Colonic mucosa (tissue), 4 donors: ENCODE results near the gene NCOA1. TPM values are rescaled to one million over a fixed set of nuclear protein-coding genes. Genes with fewer than 3 reads are reported as not detected.

Experiments used
- DNase-seq: peaks from one replicate; pipeline ENCODE4 v3.0.0-alpha.2; 2020
- H3K27ac ChIP-seq: fragments of 200-600 bp; one replicate; pipeline ENCODE4 v1.8.0; 2021
- H3K27me3 ChIP-seq: fragments of 200-600 bp; one replicate; pipeline ENCODE4 v1.8.0; 2021
- H3K36me3 ChIP-seq: fragments of 200-600 bp; one replicate; pipeline ENCODE4 v1.8.0; 2021
- H3K4me1 ChIP-seq: fragments of 200-600 bp; one replicate; pipeline ENCODE4 v1.8.0; 2021; ENCODE audit warnings: mild to moderate bottlenecking
- H3K4me3 ChIP-seq: fragments of 200-600 bp; one replicate; pipeline ENCODE4 v1.8.0; 2021
- H3K9ac ChIP-seq, 2 donors: one replicate each; pipeline ENCODE4 v1.7.0; 2013; ENCODE audit warnings: control low read depth in 2 of 2, low read depth in 2 of 2, low read length in 2 of 2
- H3K9me3 ChIP-seq: fragments of 200-600 bp; one replicate; pipeline ENCODE4 v1.8.0; 2021
- intact Hi-C: fragments of 100-400 bp; cut with DNase I; formaldehyde crosslinking; loops from one replicate; pipeline ENCODE4 v1.14.1; 2022
- total RNA-seq, 2 donors: library from RNA; stranded (reverse); fragmentation: NEBNext Ultra II Directional in 1 of 2; extraction: Animal tissue kit (Norgen Biotek cat#: 25700) in 1 of 2; gene quantifications; one replicate each; pipeline ENCODE4 v1.2.1, GENCODE V29; 2021
- TF ChIP-seq, protein P1 (sequence below): fragments of 200-600 bp; IDR thresholded peaks from one replicate; pipeline ENCODE4 v1.8.0; 2022; ENCODE audit warnings: antibody characterized with exemption, mild to moderate bottlenecking
- donor health status: healthy.
- donor health status: DM: no; HTN: no; CAD: no.
- donor health status: DM: no; HTN: no; CAD: no.

NCOA1 gene
- total RNA-seq, 2 donors from 2014 or later, result 24.8 to 35.2 TPM

- Histone ChIP-seq H3K27me3 (no peaks in the 10 kb centered on the region), H3K9ac (no peak overlapping the region), H3K4me1 (no peaks in the 10 kb centered on the region), H3K36me3 (no peaks in the 10 kb centered on the region), H3K4me3 (no peak overlapping the region), H3K9me3 (no peaks in the 10 kb centered on the region), H3K27ac (no peak overlapping the region)
- TF ChIP-seq, protein P1, sequence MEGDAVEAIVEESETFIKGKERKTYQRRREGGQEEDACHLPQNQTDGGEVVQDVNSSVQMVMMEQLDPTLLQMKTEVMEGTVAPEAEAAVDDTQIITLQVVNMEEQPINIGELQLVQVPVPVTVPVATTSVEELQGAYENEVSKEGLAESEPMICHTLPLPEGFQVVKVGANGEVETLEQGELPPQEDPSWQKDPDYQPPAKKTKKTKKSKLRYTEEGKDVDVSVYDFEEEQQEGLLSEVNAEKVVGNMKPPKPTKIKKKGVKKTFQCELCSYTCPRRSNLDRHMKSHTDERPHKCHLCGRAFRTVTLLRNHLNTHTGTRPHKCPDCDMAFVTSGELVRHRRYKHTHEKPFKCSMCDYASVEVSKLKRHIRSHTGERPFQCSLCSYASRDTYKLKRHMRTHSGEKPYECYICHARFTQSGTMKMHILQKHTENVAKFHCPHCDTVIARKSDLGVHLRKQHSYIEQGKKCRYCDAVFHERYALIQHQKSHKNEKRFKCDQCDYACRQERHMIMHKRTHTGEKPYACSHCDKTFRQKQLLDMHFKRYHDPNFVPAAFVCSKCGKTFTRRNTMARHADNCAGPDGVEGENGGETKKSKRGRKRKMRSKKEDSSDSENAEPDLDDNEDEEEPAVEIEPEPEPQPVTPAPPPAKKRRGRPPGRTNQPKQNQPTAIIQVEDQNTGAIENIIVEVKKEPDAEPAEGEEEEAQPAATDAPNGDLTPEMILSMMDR, result no peak
- intact Hi-C loops, result no loop called here
- DNase-seq, result no peak
These were observed 249.1 kb downstream of the NCOA1 start for GRCh38 chr2:24740142-24740541.

DNA sequence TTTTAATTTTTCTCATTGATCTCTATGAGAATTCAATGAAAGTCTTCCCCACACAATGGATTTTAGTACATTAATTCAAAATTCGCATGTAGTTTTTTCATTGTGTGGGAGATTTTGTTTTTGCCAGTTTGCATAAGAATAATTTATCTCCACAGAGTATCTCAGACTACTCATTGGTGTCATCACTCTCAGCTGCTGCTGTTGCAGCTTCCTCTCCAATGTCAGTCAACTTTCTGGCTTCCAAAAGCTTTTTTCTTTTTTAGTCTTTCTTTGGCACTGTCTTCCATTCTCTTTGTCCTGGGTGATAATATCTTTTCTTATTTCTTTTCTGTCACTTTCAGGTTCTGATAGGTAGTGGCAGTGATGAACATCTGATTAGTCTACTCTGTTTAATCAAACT, 251.7 kb downstream of the NCOA1 start:
- Histone ChIP-seq H3K4me3 (no peak overlapping the region), H3K36me3 (no peaks in the 10 kb centered on the region), H3K4me1 (no peaks in the 10 kb centered on the region), H3K27ac (no peak overlapping the region), H3K27me3 (no peaks in the 10 kb centered on the region), H3K9me3 (no peaks in the 10 kb centered on the region), H3K9ac (no peak overlapping the region)
- intact Hi-C loops, result no loop called here
- no peak for DNase-seq
- TF ChIP-seq, protein P1, result no peak

DNA sequence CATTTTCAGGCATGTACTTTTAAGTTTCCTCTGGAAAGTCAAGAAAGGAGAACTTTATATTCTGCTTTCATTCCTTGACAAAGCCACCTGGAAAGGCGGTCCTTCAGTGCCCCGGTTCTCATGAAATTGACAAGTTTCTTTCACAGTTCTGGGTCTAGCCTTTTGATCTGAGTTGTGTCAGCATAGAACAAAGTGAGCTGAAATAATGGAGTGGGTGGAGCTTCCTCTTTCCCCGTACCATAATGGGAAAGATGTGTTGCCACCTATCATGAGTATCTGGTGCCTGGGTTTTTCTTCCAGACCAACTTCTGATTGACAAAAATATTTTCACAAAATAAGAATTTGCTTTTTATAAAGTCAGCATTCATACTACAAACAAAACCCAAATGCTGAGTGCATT, 252.9 kb downstream of the NCOA1 start:
- Histone ChIP-seq H3K9ac (no peak overlapping the region), H3K27me3 (no peaks in the 10 kb centered on the region), H3K4me1 (no peaks in the 10 kb centered on the region), H3K27ac (no peak overlapping the region), H3K4me3 (no peak overlapping the region), H3K9me3 (no peaks in the 10 kb centered on the region), H3K36me3 (no peaks in the 10 kb centered on the region)
- DNase-seq, result no peak
- TF ChIP-seq, protein P1, result no peak
- intact Hi-C loops, result no loop called here

DNA sequence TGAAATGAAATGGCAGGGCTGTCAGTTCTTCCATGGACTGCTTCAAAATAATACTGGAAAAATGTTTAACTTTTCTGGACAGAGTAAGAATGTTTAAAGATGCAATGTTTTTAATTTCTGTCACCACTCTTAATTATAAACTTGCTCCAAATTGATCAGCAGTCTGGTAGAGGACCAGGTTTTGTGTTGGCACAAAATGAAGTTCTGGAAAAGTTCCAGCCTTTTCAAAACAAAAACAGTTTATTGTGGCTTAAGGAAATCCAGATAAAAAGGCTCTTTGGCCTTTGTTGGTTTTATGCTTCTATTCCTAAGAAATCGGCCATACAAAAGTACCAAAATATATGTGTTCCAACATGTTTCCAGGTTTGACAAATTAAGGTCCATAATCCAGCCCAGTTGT, 253.3 kb downstream of the NCOA1 start:
- Histone ChIP-seq H3K9me3 (no peaks in the 10 kb centered on the region), H3K36me3 (no peaks in the 10 kb centered on the region)

GRCh38 chr2:24745825-24746224, 254.8 kb downstream of the NCOA1 start:
- H3K36me3 ChIP-seq, result no peaks in the 10 kb centered on the region
- H3K27me3 ChIP-seq, result no peaks in the 10 kb centered on the region
- intact Hi-C loops, result no loop called here
- H3K9ac ChIP-seq, result no peak overlapping the region
- H3K9me3 ChIP-seq, result no peaks in the 10 kb centered on the region
- no peak for DNase-seq
- no peaks in the 10 kb centered on the region for H3K4me1 ChIP-seq
- H3K27ac ChIP-seq, result no peak overlapping the region
- TF ChIP-seq, protein P1, result no peak
- no peak overlapping the region for H3K4me3 ChIP-seq

More for the DNA sequence above, 253.3 kb downstream of the NCOA1 start:
- H3K27me3 ChIP-seq, result no peaks in the 10 kb centered on the region
- intact Hi-C loops, result no loop called here
- DNase-seq, result no peak
- no peak overlapping the region for H3K4me3 ChIP-seq
- no peak overlapping the region for H3K27ac ChIP-seq
- no peak overlapping the region for H3K9ac ChIP-seq
- H3K4me1 ChIP-seq, result no peaks in the 10 kb centered on the region
- TF ChIP-seq, protein P1, result no peak

- no peak for DNase-seq
- intact Hi-C loops, result no loop called here
- Histone ChIP-seq H3K27me3 (no peaks in the 10 kb centered on the region), H3K4me1 (no peaks in the 10 kb centered on the region), H3K4me3 (no peak overlapping the region), H3K9ac (no peak overlapping the region), H3K27ac (no peak overlapping the region), H3K9me3 (no peaks in the 10 kb centered on the region), H3K36me3 (no peaks in the 10 kb centered on the region)
- TF ChIP-seq, protein P1, result no peak
These were observed 256.2 kb downstream of the NCOA1 start for GRCh38 chr2:24747299-24747698.
